ENCODE results near the gene ERICH3. TPM values are rescaled to one million over a fixed set of nuclear protein-coding genes. Genes with fewer than 3 reads are reported as not detected.

The ERICH3 gene
- total RNA-seq, 1 experiment from 2014 or later = not detected

DNA sequence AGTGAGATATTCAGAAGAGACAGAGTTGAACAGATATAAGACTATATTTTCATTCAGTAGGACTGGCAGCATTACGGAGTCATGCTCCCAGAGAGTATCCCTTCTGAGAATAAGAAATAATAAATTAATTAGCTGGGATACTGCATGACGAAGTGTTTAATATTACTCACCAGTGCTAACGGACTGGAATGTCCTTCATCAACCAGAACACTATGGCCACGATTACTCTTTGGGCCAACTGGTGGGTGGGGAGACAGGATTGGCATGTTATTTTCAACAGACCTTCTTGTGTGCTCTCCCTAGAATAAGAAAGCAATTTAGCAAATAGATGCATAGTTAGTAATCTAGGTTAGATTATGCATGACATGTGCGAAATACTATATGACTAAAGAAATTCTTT, 32.4 kb downstream of the ERICH3 start:
- H3K36me3 ChIP-seq = no peaks in the 10 kb centered on the region
- no peak overlapping the region for H3K4me3 ChIP-seq
- H3K4me1 ChIP-seq = no peaks in the 10 kb centered on the region
- H3K27me3 ChIP-seq = no peaks in the 10 kb centered on the region; the same call in 1 of the 2 replicates
- no peaks in the 10 kb centered on the region for H3K9me3 ChIP-seq (replicated peaks)
- H3K27ac ChIP-seq = no peak overlapping the region
- no peak for DNase-seq

DNA sequence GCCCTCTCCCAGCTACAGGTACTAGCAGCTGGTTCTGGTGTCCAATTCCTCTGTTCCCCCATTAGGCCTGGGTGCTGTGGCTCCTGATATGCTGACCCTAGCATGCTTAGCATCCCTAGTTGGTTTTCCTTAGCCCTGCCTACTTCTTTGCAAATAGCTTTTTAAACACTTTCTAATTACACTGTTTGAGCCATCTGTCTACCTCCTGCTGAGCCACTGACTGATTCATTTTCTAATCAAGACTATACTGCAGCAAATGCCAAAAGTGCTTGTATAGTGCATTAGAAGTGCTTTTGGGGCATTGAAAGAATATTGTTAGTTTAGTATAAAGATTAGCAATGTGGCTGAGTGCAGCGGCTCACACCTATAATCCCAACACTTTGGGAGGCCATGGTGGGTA, 36.3 kb downstream of the ERICH3 start:
- Histone ChIP-seq H3K27me3 (0 out of 2 replicates have a peak, but pooled peaks cover 3% of the 10 kb centered on the region), H3K4me1 (no peaks in the 10 kb centered on the region), H3K36me3 (no peaks in the 10 kb centered on the region), H3K27ac (no peak overlapping the region), H3K9me3 (replicated peaks) (no peaks in the 10 kb centered on the region), H3K4me3 (no peak overlapping the region)
- no peak for DNase-seq

DNA sequence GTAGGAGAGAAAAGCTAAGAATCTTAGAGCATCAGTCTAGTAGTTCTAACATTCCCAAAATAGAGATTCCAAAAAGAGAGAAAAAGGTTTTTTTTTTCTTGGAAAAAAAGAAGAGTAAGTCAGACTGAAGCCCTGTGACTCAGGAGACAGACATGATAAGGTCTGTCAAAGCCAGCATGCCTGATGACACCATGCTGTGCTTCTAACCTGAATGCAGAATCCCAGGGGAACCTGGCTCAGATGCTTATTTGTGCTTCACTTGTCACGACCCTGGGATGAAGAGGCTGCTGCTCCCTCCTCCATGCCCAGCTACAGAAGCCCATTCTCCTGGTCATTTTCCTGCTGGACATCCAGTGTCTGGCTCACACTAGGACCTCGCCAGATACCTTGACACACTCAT, 44.3 kb downstream of the ERICH3 start:
- Histone ChIP-seq H3K36me3 (no peaks in the 10 kb centered on the region), H3K9me3 (replicated peaks) (peaks cover 2% of the 10 kb centered on the region; the same call in 1 of the 2 replicates), H3K27me3 (no peaks in the 10 kb centered on the region; the same call in none of the 2 replicates), H3K4me1 (no peaks in the 10 kb centered on the region), H3K4me3 (no peak overlapping the region), H3K27ac (no peak overlapping the region)
- no peak for DNase-seq

DNA sequence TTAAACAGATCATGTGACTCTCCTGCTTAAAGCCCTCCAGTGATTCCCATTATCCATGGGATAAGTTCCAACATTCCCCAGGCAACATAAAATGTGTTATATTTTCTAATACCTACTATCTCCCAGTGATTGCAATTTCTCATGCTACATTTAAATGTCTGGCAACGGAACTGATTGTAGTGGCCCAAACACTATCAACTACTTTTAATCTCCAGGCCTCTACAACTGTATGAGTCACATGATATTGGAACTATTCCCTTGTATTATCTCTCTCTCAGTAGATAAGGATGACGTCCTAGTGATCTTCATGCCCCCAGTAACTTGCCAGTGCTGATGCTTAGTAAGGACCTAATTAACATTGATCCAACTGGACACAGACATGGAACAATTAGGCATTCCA, 49.9 kb downstream of the ERICH3 start:
- Histone ChIP-seq H3K27me3 (no peaks in the 10 kb centered on the region; the same call in 1 of the 2 replicates), H3K36me3 (no peaks in the 10 kb centered on the region), H3K27ac (no peak overlapping the region), H3K9me3 (replicated peaks) (peaks cover 2% of the 10 kb centered on the region; the same call in 1 of the 2 replicates), H3K4me3 (no peak overlapping the region), H3K4me1 (no peaks in the 10 kb centered on the region)
- DNase-seq = no peak

DNA sequence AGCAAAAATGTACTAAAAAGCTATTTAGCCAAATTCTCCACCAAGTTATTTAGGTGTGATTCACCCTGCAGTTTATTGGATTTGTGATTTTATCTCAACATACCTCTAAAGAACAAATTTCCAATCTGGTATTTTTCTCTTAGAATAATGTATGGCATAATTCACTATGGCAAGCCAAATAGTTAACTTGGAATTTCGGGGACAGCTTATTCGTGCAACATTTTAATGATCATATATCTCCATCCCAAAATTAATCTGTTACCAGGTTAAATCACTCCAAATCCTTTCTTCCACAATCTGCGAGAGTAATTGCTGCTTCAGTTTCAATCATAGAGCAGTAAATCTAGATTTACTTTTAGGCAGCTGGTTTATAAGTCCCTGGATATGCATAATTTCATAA, 53.4 kb downstream of the ERICH3 start:
- H3K4me3 ChIP-seq = no peak overlapping the region
- no peaks in the 10 kb centered on the region for H3K36me3 ChIP-seq
- H3K4me1 ChIP-seq = no peaks in the 10 kb centered on the region
- H3K27ac ChIP-seq = no peak overlapping the region
- no peaks in the 10 kb centered on the region for H3K9me3 ChIP-seq (replicated peaks)
- no peak for DNase-seq
- H3K27me3 ChIP-seq = no peaks in the 10 kb centered on the region

DNA sequence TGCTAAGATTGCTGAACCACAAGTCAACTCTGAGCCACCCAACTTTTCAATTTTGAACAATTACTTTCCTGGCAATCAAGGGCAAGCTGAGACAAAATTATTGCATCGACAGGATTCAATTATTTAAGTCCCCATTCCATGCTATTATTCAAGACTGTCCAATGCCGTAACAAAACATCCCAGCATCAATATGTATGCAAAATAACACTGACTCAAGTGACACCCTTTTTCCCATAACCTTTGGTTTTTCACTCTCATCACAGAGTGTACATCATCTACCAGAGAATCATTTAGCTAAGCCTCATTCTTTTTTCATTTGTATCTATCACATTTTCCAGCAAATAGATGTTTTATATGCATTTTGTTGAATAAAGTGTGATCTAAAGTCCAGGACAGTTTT, 54.6 kb downstream of the ERICH3 start:
- H3K27ac ChIP-seq = no peak overlapping the region
- H3K36me3 ChIP-seq = no peaks in the 10 kb centered on the region
- no peaks in the 10 kb centered on the region for H3K4me1 ChIP-seq
- no peak overlapping the region for H3K4me3 ChIP-seq
- DNase-seq = no peak
- no peaks in the 10 kb centered on the region for H3K9me3 ChIP-seq (replicated peaks)
- H3K27me3 ChIP-seq = no peaks in the 10 kb centered on the region

DNA sequence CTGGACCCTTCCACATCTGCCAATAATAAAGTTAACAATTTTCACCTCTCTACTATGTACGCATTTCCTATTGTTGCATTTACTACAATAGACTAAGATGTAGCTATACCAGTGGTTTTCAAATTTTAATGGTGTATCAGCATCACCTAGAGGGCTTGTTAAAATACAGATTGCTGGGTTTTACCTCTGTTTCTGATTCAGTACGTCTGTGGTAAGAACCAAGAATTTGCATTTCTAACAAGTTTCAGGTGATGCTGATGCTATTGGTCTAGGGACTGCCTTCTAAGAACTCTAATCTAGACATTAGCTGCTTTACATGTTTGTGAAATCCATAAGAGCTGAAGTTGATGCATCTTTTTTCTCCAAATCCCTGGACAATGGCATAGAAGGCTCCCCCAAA, 59.7 kb downstream of the ERICH3 start:
- Histone ChIP-seq H3K9me3 (replicated peaks) (no peaks in the 10 kb centered on the region), H3K27me3 (no peaks in the 10 kb centered on the region), H3K27ac (no peak overlapping the region), H3K4me3 (no peak overlapping the region), H3K36me3 (no peaks in the 10 kb centered on the region), H3K4me1 (no peaks in the 10 kb centered on the region)
- no peak for DNase-seq

DNA sequence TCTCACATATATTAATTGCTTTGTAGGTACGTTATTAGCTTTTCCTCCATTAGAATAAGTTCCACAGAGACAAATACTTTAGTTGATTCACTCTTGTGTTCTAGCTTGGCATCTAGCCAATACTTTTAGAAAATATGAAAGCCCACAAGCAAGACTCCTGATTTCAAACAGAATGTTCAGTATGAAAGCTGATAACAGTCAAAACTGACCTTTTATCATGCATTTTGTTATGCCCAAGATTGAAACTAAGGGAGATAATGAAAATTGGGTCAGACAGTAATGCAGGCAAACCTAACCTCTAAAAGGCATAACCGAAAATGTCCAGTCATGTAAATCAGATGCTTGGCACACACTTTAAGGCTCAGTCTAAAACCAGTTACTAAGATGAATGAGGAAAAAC, 61.7 kb downstream of the ERICH3 start:
- Histone ChIP-seq H3K36me3 (no peaks in the 10 kb centered on the region), H3K27me3 (no peaks in the 10 kb centered on the region), H3K27ac (no peak overlapping the region), H3K4me1 (no peaks in the 10 kb centered on the region), H3K4me3 (no peak overlapping the region), H3K9me3 (replicated peaks) (no peaks in the 10 kb centered on the region)
- DNase-seq = no peak

DNA sequence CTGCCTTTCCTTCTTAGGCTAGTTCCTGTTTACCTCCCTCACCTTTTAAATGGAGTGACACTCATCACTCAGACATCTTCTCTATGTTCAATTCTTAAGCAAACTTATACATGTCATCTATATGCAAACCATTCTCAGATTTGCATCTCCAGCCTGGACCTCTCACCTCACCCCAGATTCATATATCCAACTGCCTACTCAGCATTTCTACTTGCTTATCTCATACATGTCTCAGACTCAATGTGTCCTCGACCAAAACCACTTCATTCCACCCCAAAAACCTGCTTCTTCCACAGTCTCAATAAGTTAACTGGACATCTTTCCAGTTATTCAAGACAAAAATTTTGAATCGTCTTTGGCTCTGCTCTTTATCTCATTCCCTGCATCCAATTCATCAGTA, 62.6 kb downstream of the ERICH3 start:
- no peaks in the 10 kb centered on the region for H3K9me3 ChIP-seq (replicated peaks)
- H3K27ac ChIP-seq = no peak overlapping the region
- no peak overlapping the region for H3K4me3 ChIP-seq
- no peaks in the 10 kb centered on the region for H3K36me3 ChIP-seq
- no peaks in the 10 kb centered on the region for H3K27me3 ChIP-seq
- DNase-seq = no peak
- no peaks in the 10 kb centered on the region for H3K4me1 ChIP-seq

DNA sequence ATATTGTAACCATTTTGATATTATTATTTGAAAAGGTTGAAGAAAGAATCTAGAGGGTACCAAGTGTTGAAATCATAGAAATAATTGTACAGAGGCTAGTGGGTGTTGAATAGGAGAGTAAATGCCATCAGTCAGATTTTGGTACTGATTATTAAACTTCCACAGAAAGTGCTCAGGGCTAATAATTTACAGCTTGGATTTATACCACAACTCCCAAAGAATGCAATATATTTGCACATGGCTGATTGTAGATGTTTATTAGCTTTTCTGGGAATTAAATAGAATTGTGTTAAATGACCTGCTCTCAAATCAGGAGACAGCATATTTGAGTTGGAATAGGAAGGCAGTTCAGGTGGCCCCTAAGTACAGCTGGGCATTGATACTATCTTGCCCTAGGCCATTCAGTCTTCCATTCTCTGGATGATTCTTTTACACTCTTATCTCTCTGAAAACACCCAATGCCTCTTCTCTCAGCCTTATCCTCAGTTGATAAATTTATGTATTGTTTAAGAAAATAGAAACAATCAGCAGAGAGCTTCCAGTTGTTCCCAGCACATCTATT, 63.7 kb downstream of the ERICH3 start:
- no peaks in the 10 kb centered on the region for H3K27me3 ChIP-seq
- DNase-seq = no peak
- no peaks in the 10 kb centered on the region for H3K4me1 ChIP-seq
- no peaks in the 10 kb centered on the region for H3K36me3 ChIP-seq
- H3K9me3 ChIP-seq (replicated peaks) = no peaks in the 10 kb centered on the region
- H3K4me3 ChIP-seq = no peak overlapping the region
- no peak overlapping the region for H3K27ac ChIP-seq

DNA sequence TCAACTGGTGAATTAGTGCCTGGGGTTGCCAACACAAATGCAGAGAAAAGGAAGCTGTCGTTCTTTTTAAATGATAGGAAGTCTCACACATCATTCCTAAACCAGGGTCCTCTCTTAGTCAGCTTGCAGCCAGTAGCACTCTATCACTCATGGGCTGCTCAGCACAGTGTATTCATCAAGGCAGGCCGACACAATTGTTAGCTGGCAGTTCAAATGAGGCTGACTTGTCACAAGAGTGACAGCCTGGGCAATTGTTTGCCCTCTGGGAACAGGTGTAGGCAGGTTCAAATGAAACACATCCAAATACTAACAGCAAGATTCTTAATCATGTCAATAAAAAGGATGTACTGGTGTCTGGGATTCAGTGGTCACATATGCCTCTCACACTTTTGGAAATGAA, 76.9 kb downstream of the ERICH3 start:
- Histone ChIP-seq H3K27ac (no peak overlapping the region), H3K4me3 (no peak overlapping the region), H3K9me3 (replicated peaks) (no peaks in the 10 kb centered on the region), H3K36me3 (no peaks in the 10 kb centered on the region), H3K4me1 (no peaks in the 10 kb centered on the region), H3K27me3 (peaks cover 3% of the 10 kb centered on the region; the same call in 1 of the 2 replicates)
- DNase-seq = no peak

DNA sequence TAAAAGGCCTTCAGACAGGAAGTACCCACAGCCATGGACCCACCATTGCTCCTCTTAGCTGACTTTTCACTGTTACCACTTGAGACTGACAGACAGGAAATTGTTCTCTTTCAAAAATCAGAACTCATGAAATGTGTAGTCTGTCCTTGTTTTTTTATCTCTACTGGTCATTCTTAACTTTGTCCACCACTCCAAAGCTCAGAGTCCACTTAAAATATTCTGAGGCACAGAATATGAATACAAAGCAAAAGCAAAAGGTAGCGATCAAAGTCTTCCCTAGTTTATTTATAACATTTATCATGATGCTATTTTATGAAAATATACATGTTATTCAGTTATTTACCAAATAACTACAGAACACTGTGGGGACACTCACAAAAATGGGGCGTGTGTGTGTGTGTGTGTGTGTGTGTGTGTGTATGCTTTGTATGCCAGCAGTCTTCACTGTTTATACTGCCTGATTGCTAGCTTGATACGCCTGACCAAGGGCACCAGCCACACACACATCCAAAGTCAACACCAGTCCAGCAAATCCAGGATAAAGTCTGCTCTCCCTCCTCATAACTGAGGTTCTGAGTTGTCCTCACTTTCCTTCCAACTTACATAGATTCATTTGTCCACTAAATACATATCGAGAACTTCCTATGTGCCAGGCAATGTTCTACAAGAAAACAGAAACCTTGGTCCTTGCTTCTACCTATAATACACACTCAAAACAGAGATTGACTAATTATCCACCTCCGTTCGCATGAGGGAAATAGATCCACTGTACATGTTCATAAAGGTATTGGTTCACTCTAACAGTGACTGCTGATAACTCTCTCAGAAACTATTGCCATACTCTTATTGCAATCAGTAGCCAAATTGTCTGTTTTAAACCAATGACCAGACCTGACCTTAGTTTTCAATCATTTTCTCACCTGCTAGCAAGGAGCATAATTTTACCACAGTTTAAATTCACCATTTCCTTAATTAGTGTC, 79.4 kb downstream of the ERICH3 start:
- H3K27ac ChIP-seq = no peak overlapping the region
- no peaks in the 10 kb centered on the region for H3K4me1 ChIP-seq
- peaks cover 2% of the 10 kb centered on the region; the same call in 1 of the 2 replicates for H3K27me3 ChIP-seq
- no peak for DNase-seq
- no peak overlapping the region for H3K4me3 ChIP-seq
- H3K9me3 ChIP-seq (replicated peaks) = no peaks in the 10 kb centered on the region
- H3K36me3 ChIP-seq = no peaks in the 10 kb centered on the region

DNA sequence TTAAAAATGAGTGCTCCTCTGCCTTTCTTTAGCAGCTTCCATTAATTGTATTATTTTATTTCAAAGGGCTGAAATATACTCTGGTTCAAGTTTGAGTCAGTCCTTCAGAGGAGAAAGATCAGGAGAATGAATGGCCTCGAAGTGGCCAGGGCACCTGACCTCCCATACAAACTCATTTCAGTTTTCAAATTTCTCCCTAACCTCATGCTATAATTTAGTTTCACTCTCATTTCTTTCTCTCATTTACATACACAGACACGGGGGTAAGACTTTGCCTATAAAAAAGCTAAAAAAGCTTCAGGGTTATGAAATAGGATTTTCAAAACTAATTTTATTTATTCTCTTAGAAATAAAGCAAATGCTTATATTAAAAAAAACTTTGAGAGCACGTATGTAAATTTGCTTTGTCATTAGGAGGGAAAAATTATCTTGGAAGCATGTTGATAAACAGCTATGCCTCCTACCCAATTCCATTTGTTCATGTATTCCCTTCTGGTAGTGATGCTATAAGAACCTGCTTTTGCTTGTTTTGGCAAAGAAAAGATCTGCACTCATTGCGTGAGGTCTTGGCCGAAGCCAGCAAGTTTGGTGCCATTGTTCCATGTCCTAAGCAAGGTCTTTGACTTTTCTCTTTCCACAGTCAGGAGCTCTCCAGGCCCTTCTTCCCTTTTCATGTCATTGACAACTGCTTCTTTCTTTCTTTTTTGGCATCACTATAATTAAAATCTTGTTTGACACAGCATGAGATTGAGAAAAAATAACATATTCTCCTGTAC, 80.8 kb downstream of the ERICH3 start:
- Histone ChIP-seq H3K36me3 (no peaks in the 10 kb centered on the region), H3K4me3 (no peak overlapping the region), H3K4me1 (no peaks in the 10 kb centered on the region), H3K9me3 (replicated peaks) (no peaks in the 10 kb centered on the region), H3K27ac (no peak overlapping the region), H3K27me3 (no peaks in the 10 kb centered on the region)
- DNase-seq = no peak

DNA sequence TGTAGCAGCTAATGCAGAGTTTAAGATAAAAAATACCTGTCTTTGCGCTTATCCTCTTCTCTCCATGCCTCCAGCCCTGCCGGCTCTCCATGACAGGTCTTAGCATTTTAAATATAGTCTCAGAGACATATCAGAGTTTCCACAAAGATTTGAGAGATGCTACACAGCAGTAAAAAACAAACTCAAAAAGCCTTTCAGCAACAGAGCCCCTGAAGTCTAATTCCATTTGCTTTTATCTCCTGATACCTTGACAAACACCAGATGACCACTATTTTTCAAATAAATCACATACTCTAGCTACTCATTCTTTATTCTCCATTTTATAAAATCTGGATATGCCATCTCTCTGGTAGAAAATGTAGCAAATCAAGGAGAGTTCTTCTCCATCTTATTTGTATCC, 81.6 kb downstream of the ERICH3 start:
- Histone ChIP-seq H3K9me3 (replicated peaks) (no peaks in the 10 kb centered on the region), H3K27ac (no peak overlapping the region), H3K4me3 (no peak overlapping the region), H3K27me3 (no peaks in the 10 kb centered on the region), H3K36me3 (no peaks in the 10 kb centered on the region), H3K4me1 (no peaks in the 10 kb centered on the region)
- DNase-seq = no peak

DNA sequence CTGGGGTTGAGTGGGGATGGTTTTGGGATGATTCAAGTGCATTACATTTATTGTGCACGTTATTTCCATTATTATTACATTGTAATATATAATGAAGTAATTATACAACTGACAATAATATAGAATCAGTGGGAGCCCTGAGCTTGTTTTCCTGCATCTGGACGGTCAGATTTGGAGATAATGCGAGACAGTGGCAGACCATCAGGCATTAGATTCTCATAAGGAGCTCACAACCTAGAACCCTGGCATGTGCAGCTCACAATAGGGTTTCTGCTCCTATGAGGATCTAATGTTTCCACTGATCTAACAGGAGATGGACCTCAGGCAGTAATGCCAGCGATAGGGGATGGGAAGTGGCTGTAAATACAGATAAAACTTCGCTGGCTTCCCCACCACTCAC, 83.3 kb downstream of the ERICH3 start:
- H3K36me3 ChIP-seq = no peaks in the 10 kb centered on the region
- no peak for DNase-seq
- no peaks in the 10 kb centered on the region for H3K4me1 ChIP-seq
- H3K27ac ChIP-seq = no peak overlapping the region
- no peaks in the 10 kb centered on the region for H3K27me3 ChIP-seq
- no peak overlapping the region for H3K4me3 ChIP-seq
- H3K9me3 ChIP-seq (replicated peaks) = no peaks in the 10 kb centered on the region

Measured in SJCRH30 (cell line).